Measurements from ENCODE around the gene HNF1B.
"Not testable (repeated sequence)": the region's sequence is repeated elsewhere in the genome, so short reads cannot be mapped to it uniquely, and the experiment has no call there.

HNF1B gene, protein sequence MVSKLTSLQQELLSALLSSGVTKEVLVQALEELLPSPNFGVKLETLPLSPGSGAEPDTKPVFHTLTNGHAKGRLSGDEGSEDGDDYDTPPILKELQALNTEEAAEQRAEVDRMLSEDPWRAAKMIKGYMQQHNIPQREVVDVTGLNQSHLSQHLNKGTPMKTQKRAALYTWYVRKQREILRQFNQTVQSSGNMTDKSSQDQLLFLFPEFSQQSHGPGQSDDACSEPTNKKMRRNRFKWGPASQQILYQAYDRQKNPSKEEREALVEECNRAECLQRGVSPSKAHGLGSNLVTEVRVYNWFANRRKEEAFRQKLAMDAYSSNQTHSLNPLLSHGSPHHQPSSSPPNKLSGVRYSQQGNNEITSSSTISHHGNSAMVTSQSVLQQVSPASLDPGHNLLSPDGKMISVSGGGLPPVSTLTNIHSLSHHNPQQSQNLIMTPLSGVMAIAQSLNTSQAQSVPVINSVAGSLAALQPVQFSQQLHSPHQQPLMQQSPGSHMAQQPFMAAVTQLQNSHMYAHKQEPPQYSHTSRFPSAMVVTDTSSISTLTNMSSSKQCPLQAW

DNA sequence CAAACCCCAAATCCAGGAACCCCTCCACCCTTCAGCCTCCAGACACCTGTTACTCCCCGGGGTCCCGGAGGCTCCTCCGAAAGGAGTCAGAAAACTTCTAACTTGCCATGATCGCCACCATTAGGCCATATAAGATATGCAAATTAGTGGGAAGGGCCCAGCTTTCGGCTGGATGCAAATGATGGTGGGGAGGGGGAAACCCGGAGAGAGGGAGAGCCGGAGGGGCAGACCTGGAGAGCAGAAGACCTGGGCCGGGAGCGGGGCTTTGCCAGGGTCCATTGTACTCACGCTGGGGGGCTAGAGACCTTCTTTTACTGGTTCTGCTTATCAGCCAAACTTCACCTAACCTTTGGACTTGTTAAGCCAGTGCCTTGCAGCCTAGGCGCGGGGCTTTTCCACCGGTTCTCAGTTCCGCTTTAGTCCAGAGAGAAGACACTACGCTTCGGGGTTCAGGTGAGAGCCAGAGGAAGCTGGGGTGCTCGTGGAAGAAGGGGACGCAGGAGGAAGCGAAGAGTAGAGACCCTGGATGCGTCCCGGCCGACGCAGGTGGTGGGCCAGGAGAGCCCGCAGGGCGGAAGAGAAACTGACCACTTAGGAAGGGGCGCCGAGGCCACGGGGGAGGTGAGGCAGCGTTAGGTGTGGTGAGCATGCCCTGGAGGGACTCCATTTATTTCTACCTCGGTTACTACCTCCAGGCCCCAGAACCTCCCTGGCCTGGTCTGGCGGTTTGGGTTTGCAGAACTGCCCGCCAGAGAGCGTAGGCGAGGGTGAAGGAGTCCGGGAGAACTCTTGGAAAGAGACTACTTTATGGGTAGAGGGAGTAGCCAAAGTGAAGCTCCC is at the start of gene HNF1B:
Gene HNF1B (minus strand): TSS at position 99 of the 840 bp plus-strand sequence. CDS start 175 bp downstream, outside the sequence.
- Histone ChIP-seq H3K36me3 (no peaks in the 10 kb centered on the region), H3K4me1 (no peaks in the 10 kb centered on the region), H3K4me3 (peak within 1 kb of the TSS; percentile 33; the same call in 1 of the 2 replicates), H3K9ac (no peak within 1 kb of the TSS), H3K9me3 (peaks cover 31% of the 10 kb centered on the region), H4K20me1 (peaks cover 44% of the 10 kb centered on the region), H3K27me3 (peaks cover 85% of the 10 kb centered on the region), H3K4me2 (no peak within 1 kb of the TSS), H3K27ac (no peak within 1 kb of the TSS)
- no peak for TF ChIP-seq Cebpa-rat (IDR thresholded peaks at IDR 0.05)

DNA sequence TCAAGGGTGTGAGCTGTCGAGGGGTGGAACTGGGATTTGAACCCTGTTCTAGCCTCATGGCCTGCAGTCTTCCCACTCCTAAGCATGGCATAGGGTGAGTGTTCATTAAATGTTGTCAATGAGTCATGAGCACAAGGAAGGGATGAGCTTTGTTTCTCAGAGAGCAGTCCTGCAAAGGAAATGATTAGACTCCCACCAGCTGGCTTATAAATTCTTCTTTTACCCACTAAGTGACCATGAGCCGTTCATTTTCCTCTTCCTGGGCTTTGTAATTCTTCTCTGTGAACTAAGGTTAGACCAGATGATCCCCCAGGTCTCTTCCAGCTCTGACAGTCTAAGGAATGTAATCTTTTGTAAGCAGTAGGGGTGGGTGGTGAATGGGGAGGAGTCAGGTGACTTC is 47.9 kb upstream of the HNF1B start:
- H3K27ac ChIP-seq: no peak overlapping the region
- H3K9ac ChIP-seq: no peak overlapping the region
- no peaks in the 10 kb centered on the region for H4K20me1 ChIP-seq
- peaks cover 10% of the 10 kb centered on the region for H3K4me1 ChIP-seq
- H3K9me3 ChIP-seq: no peaks in the 10 kb centered on the region
- H3K4me3 ChIP-seq: no peak overlapping the region
- H3K4me2 ChIP-seq: no peak overlapping the region
- peaks cover 16% of the 10 kb centered on the region; the same call in 1 of the 2 replicates for H3K27me3 ChIP-seq
- no peaks in the 10 kb centered on the region for H3K36me3 ChIP-seq
- TF ChIP-seq Cebpa-rat (IDR thresholded peaks at IDR 0.05): no peak

DNA sequence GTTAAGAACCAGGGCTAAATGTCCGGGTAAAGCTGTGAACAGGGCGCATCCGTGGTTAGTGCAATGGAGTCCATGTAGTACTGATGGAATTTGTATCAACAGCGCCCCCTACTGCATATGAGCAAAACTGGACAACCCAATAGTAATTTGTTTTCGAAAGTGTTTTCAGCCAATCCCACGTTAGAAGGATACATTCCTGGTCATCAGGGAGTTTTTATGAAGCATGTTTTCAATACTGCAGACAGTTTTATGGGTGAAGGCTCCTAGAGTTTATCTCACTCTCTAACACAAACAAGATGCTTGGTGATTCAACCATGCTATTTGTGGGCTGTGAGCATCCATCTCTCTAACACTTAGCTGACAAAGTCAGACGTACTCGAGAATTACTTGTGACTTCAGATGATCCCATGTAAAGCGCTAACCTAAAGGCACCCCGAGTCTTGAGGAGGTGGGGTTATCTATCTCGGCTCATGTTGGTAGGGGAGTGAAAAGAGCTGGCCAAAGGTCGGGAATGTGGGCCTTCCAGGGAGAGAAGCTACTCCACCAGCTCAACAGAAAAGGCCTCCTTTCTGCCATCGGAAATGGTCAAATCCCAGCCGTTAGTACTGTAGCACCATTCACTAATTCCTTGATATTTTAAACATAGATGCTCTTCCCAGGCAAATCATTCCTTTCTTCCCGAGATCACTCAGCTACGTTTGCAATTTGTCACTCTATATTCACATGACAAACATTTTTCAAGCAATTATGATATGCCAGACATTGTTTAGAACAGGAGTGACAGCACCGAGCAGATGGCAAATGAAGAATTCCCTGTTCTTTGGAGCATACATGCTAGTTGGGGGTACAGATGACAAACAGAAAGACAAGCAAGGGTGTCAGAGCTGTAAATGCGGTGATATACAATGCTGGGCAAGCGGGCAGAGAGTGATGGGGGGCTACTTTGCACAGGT is 46.9 kb upstream of the HNF1B start:
- H3K4me1 ChIP-seq: peaks cover 10% of the 10 kb centered on the region
- H3K27ac ChIP-seq: no peak overlapping the region
- peaks cover 16% of the 10 kb centered on the region; the same call in 1 of the 2 replicates for H3K27me3 ChIP-seq
- H3K9ac ChIP-seq: no peak overlapping the region
- H3K36me3 ChIP-seq: no peaks in the 10 kb centered on the region
- no peaks in the 10 kb centered on the region for H3K9me3 ChIP-seq
- no peaks in the 10 kb centered on the region for H4K20me1 ChIP-seq
- no peak overlapping the region for H3K4me2 ChIP-seq
- H3K4me3 ChIP-seq: no peak overlapping the region
- no peak for TF ChIP-seq Cebpa-rat (IDR thresholded peaks at IDR 0.05)

DNA sequence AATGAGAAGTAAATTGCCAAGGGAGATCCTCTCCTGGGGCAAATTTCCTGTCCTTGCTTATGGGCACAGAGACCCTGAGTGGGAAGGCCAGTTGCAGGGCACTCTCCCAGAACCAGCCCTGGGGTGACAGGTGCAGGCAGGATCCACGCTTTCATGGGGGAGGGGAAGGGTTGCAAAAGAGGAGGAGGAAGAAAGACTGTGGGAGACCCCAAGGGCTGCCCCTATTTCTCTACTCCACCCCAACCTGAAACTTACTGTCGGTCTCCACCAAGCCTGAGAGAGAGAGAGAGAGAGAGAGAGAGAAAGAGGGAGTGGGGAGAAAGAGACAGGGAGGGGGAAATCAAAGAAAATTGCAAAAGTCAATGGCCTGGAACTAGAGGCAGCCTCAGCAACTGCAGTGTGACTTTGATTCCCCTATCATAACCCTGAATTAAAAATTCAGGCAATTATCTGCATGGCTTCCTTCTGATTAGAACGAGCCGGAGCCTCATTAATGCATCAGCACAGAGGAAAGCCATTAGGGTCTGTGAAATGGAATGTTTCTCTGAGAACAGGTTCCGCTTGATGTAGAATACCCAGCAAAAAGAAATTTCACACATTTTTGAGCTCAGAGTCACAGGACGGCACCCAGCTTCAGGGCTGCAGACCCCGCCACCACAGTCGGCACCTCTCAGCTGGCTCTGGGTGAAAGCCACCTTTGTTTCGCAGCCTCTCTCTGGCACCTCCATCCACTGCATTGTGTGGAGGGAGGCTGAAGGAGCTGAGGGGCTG is 45.1 kb upstream of the HNF1B start:
- H3K4me3 ChIP-seq: no peak overlapping the region
- H3K27ac ChIP-seq: no peak overlapping the region
- peak overlapping the region; percentile 45 for H3K4me2 ChIP-seq
- H3K9me3 ChIP-seq: no peaks in the 10 kb centered on the region
- no peaks in the 10 kb centered on the region for H3K36me3 ChIP-seq
- H3K27me3 ChIP-seq: peaks cover 16% of the 10 kb centered on the region; the same call in 1 of the 2 replicates
- H3K4me1 ChIP-seq: peaks cover 10% of the 10 kb centered on the region
- no peaks in the 10 kb centered on the region for H4K20me1 ChIP-seq
- no peak for TF ChIP-seq Cebpa-rat (IDR thresholded peaks at IDR 0.05)
- H3K9ac ChIP-seq: no peak overlapping the region

DNA sequence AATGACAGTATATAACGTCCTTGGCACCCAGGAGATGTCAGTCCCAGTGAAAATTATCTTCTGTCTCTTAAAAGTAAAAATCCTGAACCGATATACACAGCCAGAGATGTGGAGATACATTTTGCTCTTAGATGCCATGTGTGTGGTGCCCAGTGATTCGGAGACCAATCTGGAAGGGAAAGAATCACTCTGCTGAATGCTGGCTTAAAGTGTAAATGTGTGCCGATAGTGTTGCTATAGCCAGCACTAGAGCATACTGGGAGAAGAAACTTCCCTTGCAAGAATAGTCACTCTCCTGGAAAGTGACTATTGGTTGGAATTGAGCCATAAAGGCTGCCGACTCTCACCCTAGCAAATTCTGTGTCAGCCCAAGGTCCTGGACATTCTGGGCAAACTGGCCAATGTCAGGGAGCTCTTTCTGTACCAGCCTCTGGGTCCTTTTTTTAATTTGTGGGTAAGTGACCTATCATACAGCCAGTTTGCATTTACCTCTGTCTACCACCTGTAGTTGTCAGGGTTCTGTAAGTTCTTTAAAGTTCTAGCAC is 44.2 kb upstream of the HNF1B start:
- Histone ChIP-seq H3K4me1 (peaks cover 10% of the 10 kb centered on the region), H3K27me3 (peaks cover 16% of the 10 kb centered on the region; the same call in 1 of the 2 replicates), H3K27ac (no peak overlapping the region), H3K9ac (no peak overlapping the region), H3K4me2 (no peak overlapping the region; the same call in 1 of the 2 replicates), H3K9me3 (no peaks in the 10 kb centered on the region), H3K36me3 (no peaks in the 10 kb centered on the region), H4K20me1 (no peaks in the 10 kb centered on the region), H3K4me3 (no peak overlapping the region)
- TF ChIP-seq Cebpa-rat (IDR thresholded peaks at IDR 0.05): no peak

DNA sequence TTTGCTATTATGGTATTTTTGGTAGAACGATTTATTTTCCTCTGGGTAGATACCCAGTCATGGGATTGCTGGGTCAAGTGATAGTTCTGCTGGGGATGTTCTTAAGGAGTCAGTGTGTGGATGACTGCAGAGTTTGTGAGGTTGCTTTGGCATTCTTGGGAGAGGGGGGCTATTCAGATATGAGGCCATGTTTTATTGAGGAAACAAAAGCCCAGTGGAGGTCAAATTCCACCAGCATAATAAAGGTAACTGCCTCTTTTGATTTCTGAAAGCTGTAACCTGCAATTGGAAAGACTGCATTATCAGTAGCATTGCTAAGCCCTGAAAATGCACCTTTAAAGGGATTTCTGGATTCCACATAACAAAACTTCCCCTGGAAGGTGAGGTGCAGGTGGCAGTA is 43.7 kb upstream of the HNF1B start:
- Histone ChIP-seq H4K20me1 (no peaks in the 10 kb centered on the region), H3K4me3 (no peak overlapping the region), H3K27me3 (peaks cover 16% of the 10 kb centered on the region; the same call in 1 of the 2 replicates), H3K27ac (no peak overlapping the region), H3K9me3 (no peaks in the 10 kb centered on the region), H3K4me2 (no peak overlapping the region), H3K4me1 (peaks cover 10% of the 10 kb centered on the region), H3K36me3 (no peaks in the 10 kb centered on the region), H3K9ac (no peak overlapping the region)
- no peak for TF ChIP-seq Cebpa-rat (IDR thresholded peaks at IDR 0.05)

DNA sequence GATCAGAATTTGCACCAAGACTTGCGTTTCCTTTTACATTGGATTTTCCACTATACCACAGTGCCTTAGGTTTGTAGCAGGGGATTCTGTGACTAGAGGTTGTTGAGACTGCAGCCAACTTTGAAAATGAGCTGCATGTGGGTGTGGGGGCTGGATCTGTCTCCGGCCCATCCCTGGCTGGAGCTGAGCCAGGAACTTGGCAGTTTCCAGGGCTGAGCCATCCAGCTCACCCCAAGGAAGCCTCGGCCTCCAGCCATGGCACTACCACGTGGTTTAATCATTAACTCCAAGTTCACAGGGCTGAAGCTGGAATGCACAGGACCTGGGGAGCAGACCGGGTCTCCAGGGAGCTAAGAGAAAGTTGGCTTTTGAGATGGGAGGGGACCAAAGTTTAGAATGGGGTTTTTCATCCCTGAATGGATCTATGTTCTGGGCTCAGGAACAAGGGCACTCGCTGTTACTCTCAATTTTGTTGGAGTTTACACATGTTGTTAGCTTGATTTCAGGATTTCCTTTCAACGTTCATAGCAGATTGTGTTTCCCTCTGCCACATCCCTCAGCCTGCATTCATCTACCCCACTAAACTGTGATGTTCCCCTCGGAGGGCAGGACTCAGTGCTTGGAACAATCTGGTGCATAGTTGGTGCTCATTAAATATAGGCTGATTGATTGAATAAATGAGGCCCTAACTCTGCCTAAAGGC is 42.3 kb upstream of the HNF1B start:
- Histone ChIP-seq H3K4me1 (peaks cover 10% of the 10 kb centered on the region), H3K27me3 (peaks cover 16% of the 10 kb centered on the region; the same call in 1 of the 2 replicates), H3K4me2 (no peak overlapping the region), H3K36me3 (no peaks in the 10 kb centered on the region), H4K20me1 (no peaks in the 10 kb centered on the region), H3K9me3 (no peaks in the 10 kb centered on the region), H3K4me3 (no peak overlapping the region), H3K27ac (no peak overlapping the region), H3K9ac (no peak overlapping the region)
- TF ChIP-seq Cebpa-rat (IDR thresholded peaks at IDR 0.05): no peak

DNA sequence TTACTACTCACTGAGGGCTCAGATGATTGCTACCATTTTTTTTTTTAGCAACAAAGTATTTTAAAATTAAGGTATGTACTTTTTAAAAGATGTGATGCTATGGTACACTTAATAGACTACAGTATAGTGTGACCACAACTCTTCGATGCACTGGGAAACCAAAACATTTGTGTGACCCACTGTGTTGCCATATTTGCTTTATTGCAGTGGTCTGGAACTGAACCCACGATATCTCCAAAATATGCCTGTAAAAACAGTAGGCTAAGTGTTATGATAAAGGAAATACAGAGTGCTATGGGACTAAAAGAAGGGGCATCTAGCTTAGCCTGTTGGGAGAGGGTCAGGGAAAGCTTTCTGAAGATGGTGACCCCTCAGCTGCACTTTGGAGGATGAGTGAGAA is 41.6 kb upstream of the HNF1B start:
- Histone ChIP-seq H3K27ac (no peak overlapping the region), H3K9me3 (no peaks in the 10 kb centered on the region), H3K4me1 (peaks cover 10% of the 10 kb centered on the region), H3K36me3 (no peaks in the 10 kb centered on the region), H4K20me1 (no peaks in the 10 kb centered on the region), H3K27me3 (peaks cover 16% of the 10 kb centered on the region; the same call in 1 of the 2 replicates), H3K4me2 (no peak overlapping the region), H3K9ac (no peak overlapping the region), H3K4me3 (no peak overlapping the region)
- no peak for TF ChIP-seq Cebpa-rat (IDR thresholded peaks at IDR 0.05)

DNA sequence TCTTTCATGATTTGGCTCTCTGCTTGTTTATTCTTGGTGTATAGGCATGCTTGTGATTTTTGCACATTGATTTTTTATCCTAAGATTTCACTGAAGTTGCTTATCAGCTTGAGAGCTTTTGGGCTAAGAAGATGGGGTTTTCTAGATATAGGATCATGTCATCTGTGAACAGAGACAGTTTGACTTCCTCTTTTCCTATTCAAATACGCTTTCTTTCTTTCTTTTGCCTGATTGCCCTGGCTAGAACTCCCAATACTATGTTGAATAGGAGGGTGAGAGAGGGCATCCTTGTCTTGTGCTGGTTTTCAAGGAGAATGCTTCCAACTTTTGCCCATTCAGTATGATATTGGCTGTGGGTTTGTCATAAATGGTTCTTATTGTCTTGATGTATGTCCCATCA is 37.6 kb upstream of the HNF1B start:
- H4K20me1 ChIP-seq, H3K4me1 ChIP-seq, H3K4me2 ChIP-seq, H3K9ac ChIP-seq, H3K36me3 ChIP-seq, H3K9me3 ChIP-seq, H3K27ac ChIP-seq, H3K27me3 ChIP-seq, H3K4me3 ChIP-seq: not testable (repeated sequence)

Data from BLaER1 (cell line).